ENCODE results near the gene RTF2. TPM values are rescaled to one million over a fixed set of nuclear protein-coding genes. Genes with fewer than 3 reads are reported as not detected.
A peak's percentile ranks its signal among the peaks of the same experiment; 100 is the strongest.

RTF2 gene, protein sequence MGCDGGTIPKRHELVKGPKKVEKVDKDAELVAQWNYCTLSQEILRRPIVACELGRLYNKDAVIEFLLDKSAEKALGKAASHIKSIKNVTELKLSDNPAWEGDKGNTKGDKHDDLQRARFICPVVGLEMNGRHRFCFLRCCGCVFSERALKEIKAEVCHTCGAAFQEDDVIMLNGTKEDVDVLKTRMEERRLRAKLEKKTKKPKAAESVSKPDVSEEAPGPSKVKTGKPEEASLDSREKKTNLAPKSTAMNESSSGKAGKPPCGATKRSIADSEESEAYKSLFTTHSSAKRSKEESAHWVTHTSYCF
- polyA plus RNA-seq (2011; rRNA removed) (86.6 and 102 TPM in 2 replicates), polyA plus RNA-seq (2017; fragmentation: RNase III; extraction: RNeasy Plus Mini Kit Qiagen cat#74134 plus additional on column Dnase treatment) (111 to 118 TPM (median 115 TPM) in 3 replicates), polyA minus RNA-seq (2011; rRNA and poly(A)+ RNA removed) (44.3 and 50.5 TPM in 2 replicates)
- polyA plus RNA-seq (2012; cell fraction: cytosol; rRNA removed): 58.6 and 63.4 TPM in 2 replicates
- 52.8 and 61.8 TPM in 2 replicates for polyA plus RNA-seq (2012; cell fraction: nucleus; rRNA removed)

- peak; percentile 74 to 94 for DNase-seq (ENCODE audit: low read depth in 1 of 2, low spot score in 1 of 2)
- ChIA-PET POLR2A (interaction anchor here (0.8 to 1.4 kb wide), 2 partner anchors 46 to 77 kb away, joined by 3 to 5 read pairs; partner anchors contain the start of genes AURKA and CSTF1), CTCF (interaction anchor here (0.9 kb wide), 1 partner anchor 505 kb away, joined by 3 read pairs; no protein-coding TSS in a partner anchor)
- no peak for FAIRE-seq
- Histone ChIP-seq H3K9me3 (no peaks in the 10 kb centered on the region), H3K4me1 (peaks cover 12% of the 10 kb centered on the region; the same call in 2 of the 3 replicates), H3K4me3 (peak within 1 kb of the TSS; percentile 62), H3K27ac (peak within 1 kb of the TSS; percentile 78 to 92), H3K4me2 (peak within 1 kb of the TSS; percentile 95)
- peak; percentile 99 to 100 for ATAC-seq
- WGBS (ENCODE audit: missing lambda C conversion rate): 3% methylated on average over 14 of the region's 55 CpGs
- peak; percentile 53 to 74; a peak in 3 of 5 replicates for TF ChIP-seq JUN (IDR thresholded peaks at IDR 0.05)
- no peak for TF ChIP-seq FOXS1 (CRISPR knock-in tag; IDR thresholded peaks at IDR 0.05)
- peak; percentile 44; the same call in 1 of the 2 replicates for TF ChIP-seq RFX5 (IDR thresholded peaks at IDR 0.05)
- no peak for TF ChIP-seq FOSL2 (IDR thresholded peaks at IDR 0.05)
- no peak for TF ChIP-seq FOSL2 (CRISPR knock-in tag; IDR thresholded peaks at IDR 0.05)
- no peak for TF ChIP-seq ESRRA (IDR thresholded peaks at IDR 0.05; ENCODE audit: borderline replicate concordance, low read length)
- no peak for TF ChIP-seq HEYL (CRISPR knock-in tag; IDR thresholded peaks at IDR 0.05)
- peak; percentile 60 for TF ChIP-seq CHD2 (IDR thresholded peaks at IDR 0.05; ENCODE audit: low read length, partially characterized antibody)
- no peak for TF ChIP-seq PBX3 (IDR thresholded peaks at IDR 0.05)
- TF ChIP-seq MAX (IDR thresholded peaks at IDR 0.05): peak; percentile 69
- peak; percentile 65; the same call in 1 of the 2 replicates for TF ChIP-seq PHF8 (IDR thresholded peaks at IDR 0.05; ENCODE audit: borderline replicate concordance, low read depth)
- TF ChIP-seq MAFK (IDR thresholded peaks at IDR 0.05; ENCODE audit: partially characterized antibody): peak; percentile 41
- peak; percentile 57 for TF ChIP-seq POLR2A (IDR thresholded peaks at IDR 0.05; ENCODE audit: low read length)
- peak; percentile 81 for TF ChIP-seq KDM5A (IDR thresholded peaks at IDR 0.05)
- TF ChIP-seq CEBPB (IDR thresholded peaks at IDR 0.05): peak in 1 of 2 experiments; percentile 15; a peak in 1 of 4 replicates
- TF ChIP-seq REST (IDR thresholded peaks at IDR 0.05): peak; percentile 66
- no peak for TF ChIP-seq HOXB13 (CRISPR knock-in tag; IDR thresholded peaks at IDR 0.05; ENCODE audit: low read depth)
- TF ChIP-seq EHMT2 (IDR thresholded peaks at IDR 0.05; ENCODE audit: low read depth): no peak
- TF ChIP-seq E2F6 (IDR thresholded peaks at IDR 0.05; ENCODE audit: borderline replicate concordance, low read depth): 0 out of 2 replicates have a peak, but pooled peaks have one; percentile 39
- TF ChIP-seq SREBF2 (IDR thresholded peaks at IDR 0.05): no peak
- no peak for TF ChIP-seq HES2 (IDR thresholded peaks at IDR 0.05)
- 0 out of 3 replicates have a peak, but pooled peaks have one; percentile 24 for TF ChIP-seq BCL3 (IDR thresholded peaks at IDR 0.05)
- TF ChIP-seq, protein P1, sequence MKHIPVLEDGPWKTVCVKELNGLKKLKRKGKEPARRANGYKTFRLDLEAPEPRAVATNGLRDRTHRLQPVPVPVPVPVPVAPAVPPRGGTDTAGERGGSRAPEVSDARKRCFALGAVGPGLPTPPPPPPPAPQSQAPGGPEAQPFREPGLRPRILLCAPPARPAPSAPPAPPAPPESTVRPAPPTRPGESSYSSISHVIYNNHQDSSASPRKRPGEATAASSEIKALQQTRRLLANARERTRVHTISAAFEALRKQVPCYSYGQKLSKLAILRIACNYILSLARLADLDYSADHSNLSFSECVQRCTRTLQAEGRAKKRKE (CRISPR knock-in tag; IDR thresholded peaks at IDR 0.05; ENCODE audit: low read depth): no peak
These were observed at the start of gene RTF2 for GRCh38 chr20:56468316-56469076. TSS of gene RTF2 (plus strand) at chr20:56468627. CDS start at chr20:56468698, 71 bp downstream.

All from A549 (cell line).